ENCODE data around the gene DOCK10.

DOCK10 gene

DNA sequence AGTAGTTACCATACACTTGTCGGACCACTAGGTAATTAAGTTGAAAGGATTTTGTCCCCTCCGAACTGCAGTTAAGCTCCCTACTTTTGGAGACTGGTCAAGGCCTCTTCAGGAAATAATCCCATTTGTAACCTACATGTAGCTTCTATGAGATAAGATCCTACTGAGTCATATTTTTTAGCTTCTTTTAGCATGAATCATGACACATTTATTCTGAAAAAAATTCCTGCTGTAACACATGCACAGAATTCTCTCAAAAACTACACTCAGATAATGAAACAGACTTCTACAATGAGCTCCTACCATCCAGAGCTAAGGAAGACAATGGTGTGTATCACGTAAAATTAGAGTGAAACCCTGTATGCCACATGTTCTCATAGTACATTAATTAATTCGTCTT, 225.5 kb downstream of the DOCK10 start:
- DNase-seq, result no peak

GRCh38 chr2:224813578-224813977, 228.7 kb downstream of the DOCK10 start:
- no peak for DNase-seq

DNA sequence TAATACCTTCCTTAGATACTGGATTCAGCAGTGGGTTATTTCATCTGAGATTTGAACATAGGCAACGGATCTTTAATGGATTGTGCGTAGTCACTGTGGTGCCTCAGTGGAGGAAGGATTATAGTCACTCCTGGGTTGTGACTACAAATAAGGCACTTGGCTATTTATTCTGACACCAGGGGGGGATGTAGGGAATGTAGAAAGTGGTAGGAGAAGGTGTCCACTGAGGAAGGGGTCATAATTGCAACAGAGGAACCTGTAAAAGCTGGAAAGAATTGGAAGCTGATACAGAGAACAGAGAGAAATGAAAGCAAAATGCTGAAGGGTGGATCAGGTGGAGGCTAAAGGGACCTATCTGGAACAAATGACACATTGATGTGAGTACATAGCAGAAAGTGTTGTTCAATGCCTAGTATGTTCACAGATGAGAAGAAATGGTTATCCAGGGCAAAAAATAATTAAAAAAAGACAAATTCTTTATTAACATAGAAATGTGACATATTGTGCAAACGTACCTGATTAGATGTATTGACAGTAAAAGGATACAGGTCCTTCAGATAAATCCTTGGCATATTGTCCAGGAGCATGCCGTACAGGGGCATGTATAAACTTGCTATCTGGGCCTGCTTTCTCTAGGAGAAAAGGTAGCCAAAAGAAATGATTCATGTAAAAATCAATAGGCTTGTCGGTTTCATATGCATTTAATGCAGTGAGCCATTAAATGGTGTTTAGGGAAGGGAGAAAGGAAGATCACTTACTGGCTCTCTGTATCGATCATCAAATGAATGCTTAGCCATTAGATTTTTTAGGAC, 234.9 kb downstream of the DOCK10 start:
- peak; percentile 81 for DNase-seq

DNA sequence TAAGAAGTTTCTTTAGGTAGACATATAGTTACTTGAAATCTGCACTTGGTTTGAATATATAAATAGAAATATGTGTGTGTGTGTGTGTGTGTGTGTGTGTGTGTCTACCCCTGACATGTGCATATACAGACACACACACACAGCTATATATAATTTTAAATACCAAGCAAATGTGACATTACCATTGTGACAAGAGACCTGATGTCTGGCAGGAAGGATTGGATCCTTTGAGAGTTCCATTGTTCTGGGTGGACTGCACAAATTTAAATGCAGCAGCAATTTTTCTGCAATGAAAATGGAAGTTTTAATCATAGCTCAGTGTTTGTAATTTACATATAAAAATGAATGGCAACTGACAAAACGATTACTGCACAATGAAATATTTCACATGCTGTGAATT, 238.3 kb downstream of the DOCK10 start:
- DNase-seq, result no peak

GRCh38 chr2:224802407-224802806, 239.9 kb downstream of the DOCK10 start:
- no peak for DNase-seq

DNA sequence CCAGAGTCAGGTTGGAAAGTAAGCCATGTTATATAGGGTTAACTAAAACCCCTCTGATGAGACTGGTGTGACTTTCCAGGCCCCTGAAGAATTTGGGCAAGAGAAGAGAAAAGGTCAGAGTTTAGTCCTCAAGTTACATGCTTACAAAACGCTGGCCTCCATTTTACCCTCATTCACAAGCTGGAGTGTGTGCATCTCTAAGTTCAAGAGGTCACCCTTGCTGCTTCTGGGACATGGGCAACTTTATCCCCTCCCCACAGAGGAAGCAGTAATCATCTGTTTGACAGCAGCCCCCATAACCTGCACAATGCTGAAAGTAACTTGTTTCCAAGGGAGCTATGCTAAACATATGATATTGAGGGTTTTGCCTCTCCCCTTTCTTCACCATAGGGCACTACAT, 240.9 kb downstream of the DOCK10 start:
- DNase-seq, result no peak

DNA sequence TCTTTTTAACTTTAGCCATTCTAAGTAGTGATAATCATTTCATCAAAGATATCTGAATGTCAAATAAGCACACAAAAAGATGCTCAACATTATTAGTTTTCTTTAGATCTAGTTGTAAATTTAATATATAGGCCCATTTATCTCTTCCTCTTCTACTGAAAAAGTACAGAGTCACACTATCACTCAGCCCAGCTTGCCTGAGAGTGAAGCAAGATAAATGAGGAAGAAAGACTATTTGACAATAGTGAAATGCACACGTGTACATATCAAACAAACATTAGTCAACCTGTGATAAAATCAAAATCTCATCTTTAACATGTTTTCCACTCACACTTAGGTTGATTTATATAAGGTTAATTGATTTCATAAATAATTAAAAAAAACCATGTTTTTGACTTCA, 242.6 kb downstream of the DOCK10 start:
- no peak for DNase-seq

DNA sequence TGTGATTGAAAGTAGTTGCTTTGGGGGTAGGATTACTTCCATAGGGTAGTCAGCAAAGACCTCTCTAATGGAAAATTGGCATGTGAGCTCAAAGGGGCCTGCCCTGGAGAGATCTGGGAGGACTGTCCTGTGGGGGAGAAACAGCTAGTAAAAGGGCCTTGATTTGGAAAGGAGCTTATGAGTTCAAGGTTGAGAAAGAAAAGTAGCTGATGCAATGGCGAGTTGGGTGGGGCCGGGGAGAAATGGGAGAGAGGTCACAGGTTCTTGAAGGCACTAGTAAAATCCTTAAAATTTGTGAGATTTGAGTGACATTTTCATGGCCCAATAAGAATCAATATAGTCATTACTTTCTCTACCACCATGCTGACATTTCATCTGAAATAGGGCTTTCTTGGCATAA, 244.1 kb downstream of the DOCK10 start:
- no peak for DNase-seq

DNA sequence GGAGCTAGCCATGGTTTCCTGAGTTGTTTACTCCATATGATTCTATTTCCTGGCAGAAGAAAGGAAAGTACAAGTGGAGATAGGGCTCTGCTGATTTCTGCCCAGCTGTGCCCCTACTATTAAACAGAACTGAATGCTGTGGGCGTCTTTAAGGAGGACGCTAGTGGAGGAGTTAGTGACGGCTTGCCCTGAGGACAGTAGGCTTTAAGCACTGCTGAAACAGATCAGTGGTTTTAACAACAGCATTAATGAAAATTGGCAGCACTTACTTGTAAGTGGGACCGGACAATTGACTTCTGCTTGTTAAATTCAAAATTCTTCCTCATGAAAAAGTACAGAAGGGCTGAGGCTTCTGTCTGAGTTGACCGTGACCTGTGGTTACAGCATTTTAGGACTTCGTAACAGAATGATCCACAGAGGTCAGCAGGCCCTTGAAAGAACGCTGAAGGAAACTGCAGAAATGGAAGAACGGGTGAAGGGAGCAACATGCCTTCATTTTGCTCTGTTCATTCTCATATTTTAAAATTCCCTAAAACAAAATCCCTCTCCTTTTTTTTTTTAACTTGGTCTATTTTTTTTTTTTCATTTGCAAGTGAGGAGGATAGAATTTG, 245.5 kb downstream of the DOCK10 start:
- no peak for DNase-seq

GRCh38 chr2:224793946-224794345, 248.3 kb downstream of the DOCK10 start:
- DNase-seq, result no peak

- DNase-seq, result no peak
Observed at GRCh38 chr2:224786848-224787247, 255.4 kb downstream of the DOCK10 start.

GRCh38 chr2:224781400-224781799, 260.9 kb downstream of the DOCK10 start:
- DNase-seq, result no peak

DNA sequence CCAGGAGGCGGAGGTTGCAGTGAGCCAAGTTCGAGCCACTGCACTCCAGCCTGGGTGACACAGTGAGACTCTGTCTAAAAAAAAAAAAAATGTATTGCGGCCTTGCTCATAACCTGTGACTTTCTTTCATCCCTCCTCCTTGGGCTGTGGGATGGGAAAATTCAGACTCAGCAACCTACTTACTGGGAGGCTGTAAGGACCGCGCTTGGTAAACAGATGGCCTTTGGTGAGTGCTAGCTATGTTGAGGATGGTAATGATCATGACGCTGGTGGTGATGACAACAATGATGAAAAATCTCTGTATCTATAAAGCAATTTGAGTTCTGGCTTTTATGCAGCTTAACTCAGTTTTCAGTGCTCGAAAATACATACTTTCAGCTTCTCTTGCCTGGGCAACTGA, 261.4 kb downstream of the DOCK10 start:
- DNase-seq, result no peak

DNA sequence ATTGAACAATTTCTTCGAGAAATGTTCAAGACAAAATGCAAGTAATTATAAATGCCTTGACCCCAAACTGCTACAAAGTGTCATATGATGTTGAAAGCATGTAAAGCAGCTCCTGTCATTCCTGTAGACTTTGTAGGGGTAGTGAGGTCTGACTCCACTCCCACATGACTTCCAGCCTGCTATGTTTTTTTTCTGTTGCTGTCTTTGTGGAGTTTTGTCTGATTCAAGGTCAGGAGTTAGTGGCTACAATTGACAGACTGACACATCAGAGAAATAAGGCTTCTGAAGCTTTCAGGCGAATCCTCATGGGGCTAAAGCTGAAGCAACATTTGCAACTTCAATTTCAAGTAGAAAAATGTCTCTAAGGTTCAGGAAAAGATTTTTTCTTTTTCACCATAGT, 262.2 kb downstream of the DOCK10 start:
- no peak for DNase-seq

- peak; percentile 55 for DNase-seq
Observed at GRCh38 chr2:224778474-224778877, 263.8 kb downstream of the DOCK10 start.

GRCh38 chr2:224777559-224777930, 264.7 kb downstream of the DOCK10 start:
- DNase-seq, result no peak

- DNase-seq, result no peak
Observed at GRCh38 chr2:224776795-224777558, 265.3 kb downstream of the DOCK10 start.

GRCh38 chr2:224775647-224776046, 266.6 kb downstream of the DOCK10 start:
- DNase-seq, result no peak

DNA sequence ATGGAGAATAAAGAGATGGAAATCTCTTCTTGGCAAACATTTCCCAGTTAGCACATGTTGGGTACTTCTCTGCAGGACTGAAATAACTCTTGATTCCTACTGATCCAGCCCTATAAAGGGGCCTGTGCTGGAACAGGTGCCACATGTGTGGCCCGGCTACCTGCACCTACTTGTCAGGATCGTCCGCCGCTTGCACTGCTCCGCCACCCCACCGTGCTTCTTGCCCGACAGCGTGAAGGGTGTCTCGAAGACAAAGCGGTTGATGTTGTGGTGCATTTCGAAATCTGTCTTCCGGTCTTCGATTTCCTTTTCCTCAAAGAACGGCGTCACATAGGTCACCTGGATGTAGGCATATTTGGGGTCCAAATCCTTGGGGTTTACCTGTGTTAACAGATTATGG, 267.5 kb downstream of the DOCK10 start:
- no peak for DNase-seq

DNA sequence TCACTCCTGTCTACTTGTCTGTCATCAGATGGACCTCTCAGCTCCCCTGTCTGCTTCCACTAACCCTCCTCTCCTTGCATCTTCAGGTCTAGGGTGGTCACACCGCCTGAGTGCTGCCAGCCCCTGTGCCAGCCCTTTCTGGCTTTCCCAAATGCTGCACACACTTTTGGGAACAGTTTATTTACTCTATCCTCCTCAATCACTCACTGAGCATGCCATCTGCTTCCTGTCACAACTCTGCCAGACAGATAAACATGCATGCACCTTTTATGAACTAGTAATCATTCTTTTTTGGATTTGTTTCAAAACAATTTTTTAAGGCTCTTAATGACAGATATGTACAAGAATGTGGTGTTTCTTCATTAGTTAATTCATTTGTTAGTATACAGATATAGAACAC, 269.8 kb downstream of the DOCK10 start:
- peak; percentile 47 for DNase-seq

- no peak for DNase-seq
Observed at GRCh38 chr2:224769489-224769888, 272.8 kb downstream of the DOCK10 start.

- no peak for DNase-seq
Observed at GRCh38 chr2:224764565-224765236, 277.6 kb downstream of the DOCK10 start.

DNA sequence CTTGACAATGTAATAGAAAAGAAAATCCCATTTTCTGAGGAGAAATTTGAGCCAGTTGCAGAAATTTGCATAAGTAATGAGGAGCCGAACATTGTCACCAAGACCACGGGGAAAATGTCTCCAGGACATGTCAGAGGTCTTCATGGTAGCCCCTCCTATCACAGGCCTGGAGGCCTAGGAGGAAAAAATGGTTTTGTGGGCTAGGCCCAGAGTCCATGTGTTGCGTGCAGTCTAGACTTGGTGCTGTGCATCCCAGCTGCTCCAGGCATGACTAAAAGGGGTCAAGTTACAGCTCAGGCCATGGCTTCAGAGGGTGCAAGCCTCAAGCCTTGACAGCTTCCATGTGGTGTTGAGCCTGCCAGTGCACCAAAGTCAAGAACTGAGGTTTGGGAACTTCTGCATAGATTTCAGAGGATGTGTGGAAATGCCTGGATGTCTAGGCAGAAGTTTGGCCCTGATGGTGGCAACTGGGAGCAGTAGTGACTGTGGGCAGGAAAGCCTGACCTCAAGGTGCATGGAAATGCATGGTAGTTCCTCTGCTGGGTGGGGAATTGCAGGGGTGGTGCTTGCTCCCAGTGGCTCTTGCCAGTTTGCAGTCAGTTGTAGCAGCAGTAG, 284.2 kb downstream of the DOCK10 start:
- no peak for DNase-seq
